Tibial nerve (tissue), 4 donors: Measurements from ENCODE around the gene LGR6.

Source experiments
- CTCF ChIP-seq, 5 experiments: fragments of 200-600 bp in 3 of 5; fragments of 450-650 bp in 2 of 5; sonication (generic) in 3 of 5; IDR thresholded peaks; one replicate each; pipeline ENCODE4 v1.5.1; 2016 to 2019; ENCODE audit warnings: antibody characterized with exemption in 5 of 5, mild to moderate bottlenecking in 3 of 5, moderate library complexity in 2 of 5
- EP300 ChIP-seq, 2 donors: sonication (generic); formaldehyde crosslinking; IDR thresholded peaks; one replicate each; pipeline ENCODE4 v1.6.1; 2017; ENCODE audit warnings: antibody characterized with exemption in 2 of 2, mild to moderate bottlenecking in 1 of 2
- POLR2A ChIP-seq, 2 donors: fragments of 450-650 bp; IDR thresholded peaks; one replicate each; pipeline ENCODE4 v1.6.1; 2017; ENCODE audit warnings: antibody characterized with exemption in 2 of 2, mild to moderate bottlenecking in 2 of 2, moderate library complexity in 2 of 2

GRCh38 chr1:202233804-202234203 lies 40.2 kb downstream of the LGR6 start:
- TF ChIP-seq CTCF (IDR thresholded peaks at IDR 0.05) (no peak), POLR2A (IDR thresholded peaks at IDR 0.05) (no peak), EP300 (IDR thresholded peaks at IDR 0.05) (no peak)
